ENCODE data around the gene IQCE. TPM values are rescaled to one million over a fixed set of nuclear protein-coding genes. Genes with fewer than 3 reads are reported as not detected.
A peak's percentile ranks its signal among the peaks of the same experiment; 100 is the strongest.

The IQCE gene
- total RNA-seq, 1 experiment from 2014 or later = 44.8 TPM

GRCh38 chr7:2544541-2545188, 14.1 kb upstream of the IQCE start:
- DNase-seq (ENCODE audit: low read depth, low spot score) (no peak), ATAC-seq (peak; percentile 6; the same call in 1 of the 2 replicates)
- H3K4me3 ChIP-seq (ENCODE audit: low read depth in 2 of 2, low read length in 2 of 2) = no peak overlapping the region
- CTCF ChIA-PET = interaction anchor here (0.6 kb wide), 1 partner anchor 11 kb away, joined by 15 read pairs; the partner anchor contains the start of gene BRAT1
- no peaks in the 10 kb centered on the region for H3K27me3 ChIP-seq (ENCODE audit: control insufficient read depth, insufficient read depth, low read length)
- no peaks in the 10 kb centered on the region for H3K4me1 ChIP-seq (ENCODE audit: control insufficient read depth, insufficient read depth, low read length)
- peaks cover 12% of the 10 kb centered on the region for H3K36me3 ChIP-seq (ENCODE audit: control insufficient read depth, insufficient read depth, low read length)
- TF ChIP-seq CTCF (IDR thresholded peaks at IDR 0.05) (no peak), TCF7L2 (IDR thresholded peaks at IDR 0.05; ENCODE audit: low read depth, low read length) (no peak), POLR2AphosphoS5 (IDR thresholded peaks at IDR 0.05; ENCODE audit: low read depth, low read length) (no peak), SIN3A (IDR thresholded peaks at IDR 0.05; ENCODE audit: borderline replicate concordance, insufficient read depth, low read depth, low read length) (no peak), REST (IDR thresholded peaks at IDR 0.05; ENCODE audit: insufficient read depth in 1 of 2, low read depth in 2 of 2, low read length in 1 of 2) (no peak)
- H3K9me3 ChIP-seq (ENCODE audit: control insufficient read depth, insufficient read depth, low read depth, low read length) = no peaks in the 10 kb centered on the region
- POLR2A ChIA-PET = no interaction called here
- intact Hi-C loops (cut with micrococcal nuclease; ENCODE audit: unreplicated experiment) = no loop called here
- in situ Hi-C loops (cut with HindIII; ENCODE audit: low pct_unique_long_range_greater_than_20kb, low sequenced_read_pairs) = no loop called here
- H3K27ac ChIP-seq (ENCODE audit: low read length) = no peak overlapping the region
- BruUV-seq (replicated peaks) = no TSS peak

- H3K36me3 ChIP-seq (ENCODE audit: control insufficient read depth, insufficient read depth, low read length) = peaks cover 12% of the 10 kb centered on the region
- ATAC-seq (no peak), DNase-seq (ENCODE audit: low read depth, low spot score) (no peak)
- H3K4me3 ChIP-seq (ENCODE audit: low read depth in 2 of 2, low read length in 2 of 2) = no peak overlapping the region
- BruUV-seq (replicated peaks) = no TSS peak
- intact Hi-C loops (cut with micrococcal nuclease; ENCODE audit: unreplicated experiment) = no loop called here
- in situ Hi-C loops (cut with HindIII; ENCODE audit: low pct_unique_long_range_greater_than_20kb, low sequenced_read_pairs) = no loop called here
- ChIA-PET POLR2A (no interaction called here), CTCF (interaction anchor here (0.7 kb wide), 1 partner anchor 33 kb away, joined by 3 read pairs; no protein-coding TSS in a partner anchor)
- no peak overlapping the region for H3K27ac ChIP-seq (ENCODE audit: low read length)
- H3K27me3 ChIP-seq (ENCODE audit: control insufficient read depth, insufficient read depth, low read length) = no peaks in the 10 kb centered on the region
- no peaks in the 10 kb centered on the region for H3K4me1 ChIP-seq (ENCODE audit: control insufficient read depth, insufficient read depth, low read length)
- TF ChIP-seq REST (IDR thresholded peaks at IDR 0.05; ENCODE audit: insufficient read depth in 1 of 2, low read depth in 2 of 2, low read length in 1 of 2) (no peak), SIN3A (IDR thresholded peaks at IDR 0.05; ENCODE audit: borderline replicate concordance, insufficient read depth, low read depth, low read length) (no peak), CTCF (IDR thresholded peaks at IDR 0.05) (no peak), TCF7L2 (IDR thresholded peaks at IDR 0.05; ENCODE audit: low read depth, low read length) (no peak), POLR2AphosphoS5 (IDR thresholded peaks at IDR 0.05; ENCODE audit: low read depth, low read length) (no peak)
- no peaks in the 10 kb centered on the region for H3K9me3 ChIP-seq (ENCODE audit: control insufficient read depth, insufficient read depth, low read depth, low read length)
Measured at GRCh38 chr7:2545746-2546425, 12.9 kb upstream of the IQCE start.
